PC-9 (cell line): ENCODE data around the gene SH3RF2. TPM values are rescaled to one million over a fixed set of nuclear protein-coding genes. Genes with fewer than 3 reads are reported as not detected.

ENCODE experiments used
- BruUV-seq: library from RNA; stranded (reverse); fragments of 400-500 nt; replicated peaks from 2 replicates; lab custom pipeline; 2021; lab: Mats Ljungman, UMichigan
- CTCF ChIA-PET: fragments of 300-600 bp; sonication (Branson Sonifier 250); formaldehyde crosslinking; loops from one replicate; lab custom pipeline; 2022; ENCODE audit warnings: antibody characterized with exemption; lab: Charles Lee
- POLR2A ChIA-PET: fragments of 300-600 bp; sonication (Branson Sonifier 250); formaldehyde crosslinking; loops from one replicate; lab custom pipeline; 2022; ENCODE audit warnings: antibody characterized with exemption; ENCODE audit not compliant: unreplicated experiment; lab: Charles Lee
- DNase-seq, 2 experiments: peaks; one replicate each; pipeline versions ENCODE4 v3.0.0 to v3.0.0-alpha.2; 2015 to 2022; ENCODE audit warnings: mixed read lengths in 1 of 2
- H2AFZ ChIP-seq: fragments of 200-600 bp; sonication (generic); 2 replicates; pipeline ENCODE4 v1.8.1; 2017; ENCODE audit warnings: antibody characterized with exemption
- H3F3A ChIP-seq: fragments of 200-600 bp; sonication (generic); 2 replicates; pipeline ENCODE4 v1.8.1; 2017; ENCODE audit warnings: antibody characterized with exemption, mild to moderate bottlenecking, low read depth; ENCODE audit not compliant: insufficient read depth
- H3K27ac ChIP-seq: fragments of 200-600 bp; sonication (generic); 2 replicates; pipeline ENCODE4 v1.6.1; 2016; ENCODE audit warnings: mixed run types
- H3K27me3 ChIP-seq: fragments of 200-600 bp; sonication (generic); 2 replicates; pipeline ENCODE4 v1.6.1; 2016; ENCODE audit warnings: low read depth, mixed run types; ENCODE audit not compliant: insufficient read depth
- H3K36me3 ChIP-seq: fragments of 200-600 bp; sonication (generic); 2 replicates; pipeline ENCODE4 v1.6.1; 2016; ENCODE audit warnings: low read depth, mixed run types
- H3K4me1 ChIP-seq: fragments of 200-600 bp; sonication (generic); replicated peaks from 2 replicates; pipeline ENCODE4 v1.6.1; 2016; ENCODE audit warnings: mixed run types; ENCODE audit not compliant: insufficient read depth
- H3K4me2 ChIP-seq: fragments of 200-600 bp; sonication (generic); 2 replicates; pipeline ENCODE4 v1.6.1; 2017; ENCODE audit warnings: mixed run types
- H3K4me3 ChIP-seq: fragments of 200-600 bp; sonication (generic); 2 replicates; pipeline ENCODE4 v1.6.1; 2016; ENCODE audit warnings: mixed run types
- H3K79me2 ChIP-seq: fragments of 200-600 bp; sonication (generic); 2 replicates; pipeline ENCODE4 v1.6.1; 2017; ENCODE audit warnings: low read depth, mixed run types
- H3K9me2 ChIP-seq: fragments of 200-600 bp; sonication (generic); 2 replicates; pipeline ENCODE4 v1.8.1; 2017; ENCODE audit warnings: mild to moderate bottlenecking; ENCODE audit not compliant: insufficient read depth
- H3K9me3 ChIP-seq: fragments of 200-600 bp; sonication (generic); 2 replicates; pipeline ENCODE4 v1.8.1; 2016; ENCODE audit warnings: low read depth; ENCODE audit not compliant: insufficient read depth
- H4K20me1 ChIP-seq: fragments of 200-600 bp; sonication (generic); 2 replicates; pipeline ENCODE4 v1.8.1; 2017; ENCODE audit not compliant: insufficient read depth
- EZH2 ChIP-seq: fragments of 200-600 bp; sonication (generic); IDR thresholded peaks from 2 replicates; pipeline ENCODE4 v1.8.0; 2017; ENCODE audit warnings: antibody characterized with exemption, low read depth
- intact Hi-C: fragments of 100-400 bp; cut with micrococcal nuclease; formaldehyde crosslinking; loops from one replicate; pipeline ENCODE4 v1.10.0; 2022; ENCODE audit not compliant: unreplicated experiment
- total RNA-seq: library from RNA; stranded (reverse); gene quantifications from 2 replicates; pipeline ENCODE4 v1.2.3, GENCODE V29; 2021
- TF ChIP-seq, protein P1 (sequence below): fragments of 200-600 bp; sonication (generic); conservative IDR thresholded peaks from 2 replicates; pipeline ENCODE4 v1.6.1; 2017; ENCODE audit warnings: mixed run types, antibody characterized with exemption, mild to moderate bottlenecking, moderate library complexity

SH3RF2 gene
- total RNA-seq, 1 experiment from 2014 or later = 37.2 TPM

DNA sequence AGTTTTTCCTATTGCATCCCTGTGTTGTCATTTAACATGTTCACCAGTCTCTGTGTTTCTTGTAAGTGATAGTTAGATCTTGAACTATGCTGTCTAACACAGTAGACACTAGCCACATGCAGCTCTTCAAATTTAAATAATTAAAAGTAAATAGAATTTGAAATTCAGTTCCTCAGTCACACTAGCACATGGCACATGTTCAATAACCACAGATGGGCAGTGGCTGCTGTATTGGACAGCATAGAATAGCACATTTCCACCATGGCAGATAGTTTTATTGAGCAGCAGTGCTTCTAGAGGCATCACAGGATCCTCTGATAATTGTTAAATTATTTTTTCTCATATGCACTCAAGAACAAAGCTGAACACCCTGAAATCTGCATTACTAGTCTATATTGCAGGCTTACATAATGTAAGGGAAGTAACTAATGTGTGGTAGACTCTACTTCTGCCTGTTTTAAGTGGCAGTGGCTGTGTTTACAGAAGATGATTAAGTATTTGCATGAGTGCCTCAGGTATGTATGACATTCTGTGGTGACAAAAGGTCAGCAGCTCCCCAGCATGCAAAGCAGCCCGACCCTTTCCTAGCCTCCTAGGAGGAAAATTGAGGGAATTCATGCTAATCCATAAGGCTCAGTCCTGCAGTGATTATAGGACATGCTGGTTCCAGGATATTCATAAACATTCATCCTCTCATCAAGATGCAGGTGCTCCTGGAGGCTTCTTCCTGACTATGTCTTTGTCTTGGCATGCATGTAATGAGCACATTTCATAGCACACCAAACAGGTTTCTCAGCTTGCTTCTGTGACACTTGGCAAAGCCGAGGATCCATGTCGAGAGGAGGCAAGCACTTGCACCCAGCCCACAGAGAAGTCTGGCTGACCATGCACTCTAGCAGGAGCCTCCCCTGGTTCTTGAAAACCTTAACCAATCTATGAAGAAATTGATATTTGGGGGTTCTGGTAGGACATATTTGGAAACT, 45.5 kb downstream of the SH3RF2 start:
- TF ChIP-seq, protein P1, sequence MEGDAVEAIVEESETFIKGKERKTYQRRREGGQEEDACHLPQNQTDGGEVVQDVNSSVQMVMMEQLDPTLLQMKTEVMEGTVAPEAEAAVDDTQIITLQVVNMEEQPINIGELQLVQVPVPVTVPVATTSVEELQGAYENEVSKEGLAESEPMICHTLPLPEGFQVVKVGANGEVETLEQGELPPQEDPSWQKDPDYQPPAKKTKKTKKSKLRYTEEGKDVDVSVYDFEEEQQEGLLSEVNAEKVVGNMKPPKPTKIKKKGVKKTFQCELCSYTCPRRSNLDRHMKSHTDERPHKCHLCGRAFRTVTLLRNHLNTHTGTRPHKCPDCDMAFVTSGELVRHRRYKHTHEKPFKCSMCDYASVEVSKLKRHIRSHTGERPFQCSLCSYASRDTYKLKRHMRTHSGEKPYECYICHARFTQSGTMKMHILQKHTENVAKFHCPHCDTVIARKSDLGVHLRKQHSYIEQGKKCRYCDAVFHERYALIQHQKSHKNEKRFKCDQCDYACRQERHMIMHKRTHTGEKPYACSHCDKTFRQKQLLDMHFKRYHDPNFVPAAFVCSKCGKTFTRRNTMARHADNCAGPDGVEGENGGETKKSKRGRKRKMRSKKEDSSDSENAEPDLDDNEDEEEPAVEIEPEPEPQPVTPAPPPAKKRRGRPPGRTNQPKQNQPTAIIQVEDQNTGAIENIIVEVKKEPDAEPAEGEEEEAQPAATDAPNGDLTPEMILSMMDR = no peak
- no peak for TF ChIP-seq EZH2
- H3K27ac ChIP-seq = peak overlapping the region; percentile 57
- H2AFZ ChIP-seq = no peak overlapping the region
- H3K36me3 ChIP-seq = no peaks in the 10 kb centered on the region
- H3K4me1 ChIP-seq = peaks cover 48% of the 10 kb centered on the region
- no TSS peak for BruUV-seq
- DNase-seq = peak; percentile 70 to 89
- H3K4me2 ChIP-seq = peak overlapping the region; percentile 50
- no peaks in the 10 kb centered on the region; the same call in 1 of the 2 replicates for H3K79me2 ChIP-seq
- no peak overlapping the region for H3K4me3 ChIP-seq
- H3F3A ChIP-seq = peaks cover 16% of the 10 kb centered on the region
- POLR2A ChIA-PET = interaction anchor here (0.8 to 1.0 kb wide), 2 partner anchors 36 to 66 kb away, joined by 3 to 7 read pairs; no protein-coding TSS in a partner anchor
- CTCF ChIA-PET = no interaction called here
- H3K9me2 ChIP-seq = no peaks in the 10 kb centered on the region
- intact Hi-C loops = loop anchor here (2.0 to 5.0 kb wide), 4 partner anchors 45 to 145 kb away; partner anchors contain the start of genes PRELID2 and SH3RF2
- no peaks in the 10 kb centered on the region for H4K20me1 ChIP-seq
- no peaks in the 10 kb centered on the region for H3K27me3 ChIP-seq
- no peaks in the 10 kb centered on the region for H3K9me3 ChIP-seq

GRCh38 chr5:145982572-145983318, 46.4 kb downstream of the SH3RF2 start:
- Histone ChIP-seq H4K20me1 (no peaks in the 10 kb centered on the region), H2AFZ (no peak overlapping the region), H3K27me3 (no peaks in the 10 kb centered on the region), H3K4me2 (peak overlapping the region; percentile 50), H3K9me2 (no peaks in the 10 kb centered on the region), H3K27ac (peak overlapping the region; percentile 57), H3K79me2 (no peaks in the 10 kb centered on the region; the same call in 1 of the 2 replicates), H3K4me1 (peaks cover 44% of the 10 kb centered on the region), H3K9me3 (no peaks in the 10 kb centered on the region), H3K4me3 (no peak overlapping the region), H3F3A (peaks cover 16% of the 10 kb centered on the region), H3K36me3 (no peaks in the 10 kb centered on the region)
- POLR2A ChIA-PET = interaction anchor here (0.6 to 1.0 kb wide), 3 partner anchors 30 to 65 kb away, joined by 3 to 7 read pairs (median 3); no protein-coding TSS in a partner anchor
- no peak for TF ChIP-seq EZH2
- TF ChIP-seq, protein P1 = no peak
- intact Hi-C loops = loop anchor here (2.0 to 5.0 kb wide), 4 partner anchors 46 to 145 kb away; partner anchors contain the start of genes PRELID2 and SH3RF2
- DNase-seq = no peak
- CTCF ChIA-PET = interaction anchor here (0.6 kb wide), 1 partner anchor 59 kb away, joined by 5 read pairs; no protein-coding TSS in a partner anchor
- no TSS peak for BruUV-seq

GRCh38 chr5:145983446-145983845, 47.1 kb downstream of the SH3RF2 start:
- ChIA-PET CTCF (interaction anchor here (0.6 kb wide), 1 partner anchor 60 kb away, joined by 5 read pairs; no protein-coding TSS in a partner anchor), POLR2A (interaction anchor here (0.6 kb wide), 1 partner anchor 31 kb away, joined by 3 read pairs; no protein-coding TSS in a partner anchor)
- no peaks in the 10 kb centered on the region for H3K9me2 ChIP-seq
- peaks cover 37% of the 10 kb centered on the region for H3K4me1 ChIP-seq
- TF ChIP-seq EZH2 = no peak
- TF ChIP-seq, protein P1 = no peak
- no peak for DNase-seq
- H4K20me1 ChIP-seq = no peaks in the 10 kb centered on the region
- intact Hi-C loops = loop anchor here (2.0 to 5.0 kb wide), 4 partner anchors 47 to 146 kb away; partner anchors contain the start of genes PRELID2 and SH3RF2
- no TSS peak for BruUV-seq
- no peaks in the 10 kb centered on the region for H3K27me3 ChIP-seq
- no peak overlapping the region for H3K4me3 ChIP-seq
- no peaks in the 10 kb centered on the region for H3K36me3 ChIP-seq
- no peaks in the 10 kb centered on the region; the same call in 1 of the 2 replicates for H3K79me2 ChIP-seq
- H3K9me3 ChIP-seq = no peaks in the 10 kb centered on the region
- no peak overlapping the region for H3K4me2 ChIP-seq
- peaks cover 16% of the 10 kb centered on the region for H3F3A ChIP-seq
- H2AFZ ChIP-seq = no peak overlapping the region
- no peak overlapping the region for H3K27ac ChIP-seq
